Suppressor macrophage treated with lipopolysaccharide for 4 hours (primary cell): ENCODE data around the gene CPLANE2.

ENCODE experiments used
- DNase-seq: peaks from one replicate; pipeline ENCODE4 v3.0.0-alpha.2; 2020

Gene CPLANE2

DNA sequence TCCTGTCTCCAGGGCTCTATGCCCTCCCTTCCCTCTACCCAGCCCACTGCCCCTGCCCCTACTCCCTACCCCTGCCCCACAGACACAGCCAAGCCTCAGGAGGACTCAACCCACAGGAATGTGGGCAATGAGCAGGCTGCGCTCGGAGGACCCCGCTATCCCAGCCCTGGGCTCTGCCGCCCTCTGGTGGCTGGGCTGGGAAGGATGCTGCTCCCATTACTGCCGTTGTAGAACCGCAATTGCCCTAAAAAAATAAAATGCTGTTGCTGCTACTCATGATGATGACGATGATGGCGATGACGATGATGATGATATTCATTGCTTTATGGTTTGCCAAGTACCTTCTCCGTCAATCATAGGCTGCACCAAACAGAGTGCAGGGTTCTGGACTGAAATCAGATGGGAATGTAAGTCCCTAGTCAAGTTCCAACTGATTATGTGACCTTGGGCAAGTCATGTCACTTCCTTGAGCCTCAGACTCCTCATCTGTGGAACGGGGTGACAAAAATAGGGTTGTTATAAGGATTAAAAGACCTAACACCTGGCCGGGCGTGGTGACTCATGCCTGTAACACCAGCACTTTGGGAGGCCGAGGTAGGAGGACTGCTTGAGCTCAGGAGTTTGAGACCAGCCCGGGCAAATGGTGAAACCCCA, 49.1 kb downstream of the CPLANE2 start:
- peak; percentile 75 for DNase-seq

DNA sequence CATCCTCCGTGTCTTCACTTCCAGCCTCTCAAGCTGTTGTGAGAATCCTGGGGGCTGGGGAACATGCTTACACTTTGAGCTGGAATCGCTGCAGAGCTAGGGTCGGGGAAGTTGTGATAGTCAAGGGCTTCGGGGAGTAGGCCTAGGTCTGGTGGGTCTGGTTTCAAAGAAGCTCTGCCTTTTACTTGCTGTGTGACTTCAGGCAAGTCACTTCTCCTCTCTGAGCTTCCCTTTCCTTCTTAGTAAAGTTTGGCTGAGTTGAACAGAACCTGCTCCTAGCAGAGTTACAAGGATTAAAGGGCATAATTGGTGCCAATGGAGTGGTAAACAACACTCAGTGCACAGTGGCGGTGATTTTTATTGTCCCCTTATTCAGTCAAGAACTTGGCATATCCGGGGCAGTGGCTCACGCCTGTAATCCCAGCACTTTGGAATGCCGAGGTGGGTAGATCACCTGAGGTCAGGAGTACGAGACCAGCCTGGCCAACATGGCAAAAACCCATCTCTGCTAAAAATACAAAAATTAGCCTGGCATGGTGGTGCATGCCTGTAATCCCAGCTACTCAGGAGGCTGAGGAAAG, 50.2 kb downstream of the CPLANE2 start:
- DNase-seq = no peak

DNA sequence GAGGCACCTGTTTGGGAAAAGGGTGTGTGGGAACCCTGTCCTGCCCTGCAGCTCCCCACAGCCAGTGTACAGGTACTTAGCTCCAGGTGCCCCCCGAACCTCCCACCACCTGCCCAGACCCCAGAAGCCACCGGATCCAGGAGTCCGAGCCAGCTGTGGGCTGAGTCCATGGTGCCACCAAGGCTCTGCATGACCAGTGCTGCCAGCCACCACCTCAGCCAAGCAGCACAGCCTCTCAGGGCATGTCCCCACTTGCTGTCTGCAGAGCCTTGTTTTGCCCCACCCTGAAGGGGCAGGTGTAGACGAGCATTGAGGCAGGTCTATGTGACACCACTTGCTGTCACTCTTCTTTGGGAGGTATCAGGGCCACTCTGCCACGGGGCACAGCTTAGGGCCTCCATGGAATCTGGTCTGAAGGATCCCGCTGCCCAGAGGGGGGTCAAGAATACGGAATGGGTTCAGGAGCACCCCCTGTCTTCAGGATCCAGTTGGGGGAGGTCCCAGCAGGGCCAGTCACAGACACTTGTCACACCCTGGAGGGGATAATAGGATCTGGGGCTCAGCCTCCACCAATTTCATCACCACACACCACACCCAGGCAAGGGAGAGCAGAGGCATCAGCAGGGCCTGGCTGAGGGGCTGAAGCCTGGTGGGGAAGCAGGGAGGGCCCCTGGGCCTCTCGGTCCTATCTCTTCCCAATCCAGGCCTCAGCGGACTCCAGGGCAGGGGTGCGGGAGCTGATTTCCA, 52.3 kb downstream of the CPLANE2 start:
- no peak for DNase-seq

DNA sequence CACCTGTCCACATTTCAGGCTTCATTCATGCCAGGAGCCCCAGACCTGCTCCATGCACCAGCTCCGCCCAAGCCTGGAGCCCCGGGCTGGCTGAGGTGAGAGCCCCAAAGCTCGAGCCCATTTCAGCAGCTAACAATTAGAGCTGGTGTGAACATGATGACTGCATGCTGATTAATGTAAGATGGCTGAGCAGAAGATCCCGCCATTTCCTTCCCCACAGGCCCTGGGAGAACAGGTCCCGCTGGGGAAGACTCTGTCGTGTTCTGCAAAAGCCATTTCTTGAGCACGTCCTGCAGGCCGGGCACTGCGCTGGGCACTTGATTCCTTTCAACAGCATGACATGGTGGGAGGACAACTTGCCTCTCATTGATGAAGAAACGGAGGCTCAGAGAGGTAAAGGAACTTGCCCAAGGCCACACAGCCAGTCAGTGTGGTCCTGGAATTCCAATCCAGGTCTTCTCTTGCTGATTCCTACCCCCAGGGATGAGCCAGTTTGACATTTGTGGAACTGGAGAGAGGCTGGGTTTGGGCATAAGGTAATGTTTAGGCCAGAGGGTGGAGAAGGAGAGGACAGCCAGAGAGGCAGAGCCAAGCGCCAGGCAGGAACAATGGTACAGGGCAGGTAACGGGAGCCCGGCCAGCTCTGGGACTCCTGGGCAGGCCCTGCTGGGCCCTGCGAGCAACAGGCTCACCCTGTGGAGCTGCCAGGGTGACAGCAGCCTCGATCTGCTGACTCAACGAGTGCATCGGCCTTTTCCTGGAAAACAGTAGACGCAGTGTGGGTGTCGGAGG, 53.0 kb downstream of the CPLANE2 start:
- no peak for DNase-seq

GRCh38 chr1:16183179-16183578, 53.8 kb downstream of the CPLANE2 start:
- DNase-seq = peak; percentile 32

- DNase-seq = no peak
Measured at GRCh38 chr1:16181887-16182719, 54.9 kb downstream of the CPLANE2 start.
